GM12891 (cell line): ENCODE measurements around the gene AMOTL2.

Experiments
- DNase-seq: peaks from one replicate; pipeline ENCODE4 v3.0.0; 2011; ENCODE audit warnings: low spot score; ENCODE audit not compliant: insufficient read length
- FAIRE-seq: peaks from 2 replicates; lab custom pipeline; 2011; peaks lifted over from hg19 to GRCh38; lab: Jason Lieb, UNC
- PAX5 ChIP-seq: IDR thresholded peaks from 2 replicates; pipeline ENCODE4 v1.6.1; 2011; ENCODE audit warnings: low read length, moderate library complexity, mild to moderate bottlenecking; ENCODE audit not compliant: insufficient read depth, severe bottlenecking
- POLR2A ChIP-seq: IDR thresholded peaks from 2 replicates; pipeline ENCODE4 v1.6.1; 2011; ENCODE audit warnings: low read depth, low read length, control low read depth
- POLR2AphosphoS5 ChIP-seq: IDR thresholded peaks from 2 replicates; pipeline ENCODE4 v1.6.1; 2011; ENCODE audit warnings: low read depth, low read length, control low read depth
- POU2F2 ChIP-seq: IDR thresholded peaks from 2 replicates; pipeline ENCODE4 v1.6.1; 2011; ENCODE audit warnings: low read depth, mild to moderate bottlenecking, control low read depth, low read length, moderate library complexity
- SPI1 ChIP-seq: IDR thresholded peaks from 2 replicates; pipeline ENCODE4 v1.6.1; 2011; ENCODE audit warnings: low read depth, low read length, control low read depth
- TAF1 ChIP-seq: IDR thresholded peaks from 2 replicates; pipeline ENCODE4 v1.6.1; 2011; ENCODE audit warnings: low read depth, low read length, control low read depth

Gene AMOTL2

DNA sequence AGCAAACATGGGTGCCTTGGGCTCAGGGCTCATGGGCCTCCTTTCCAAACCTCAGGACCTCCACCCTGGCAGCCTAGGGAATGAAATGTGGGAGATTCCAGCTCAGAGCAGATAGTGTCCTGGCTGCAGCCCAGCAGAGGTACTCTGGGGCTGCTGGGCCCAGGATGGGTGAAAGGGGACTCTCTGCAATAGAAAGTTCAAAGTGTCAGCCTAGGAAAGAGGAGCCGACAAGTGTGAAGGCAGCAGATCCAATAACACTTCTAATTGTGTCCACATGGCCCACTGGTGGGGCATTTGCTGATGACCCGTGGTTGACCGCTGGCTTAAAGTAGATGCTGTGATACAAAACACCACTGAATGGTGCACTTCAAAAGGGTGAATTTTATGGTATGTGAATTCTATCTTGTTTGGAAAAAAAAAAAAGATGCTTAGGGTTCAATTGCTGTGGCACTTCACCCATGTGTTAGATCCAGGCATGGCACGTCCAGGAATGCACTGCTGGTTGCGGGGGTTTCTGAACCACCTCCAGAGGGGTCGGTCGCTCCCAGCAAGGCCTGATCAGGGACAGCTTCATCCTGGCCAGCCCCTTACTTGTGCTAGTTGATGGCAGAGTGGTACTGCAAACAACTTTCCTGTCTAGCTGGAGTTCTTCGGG is 20.9 kb downstream of the AMOTL2 start:
- FAIRE-seq (no peak), DNase-seq (no peak)
- TF ChIP-seq POLR2A = no peak

DNA sequence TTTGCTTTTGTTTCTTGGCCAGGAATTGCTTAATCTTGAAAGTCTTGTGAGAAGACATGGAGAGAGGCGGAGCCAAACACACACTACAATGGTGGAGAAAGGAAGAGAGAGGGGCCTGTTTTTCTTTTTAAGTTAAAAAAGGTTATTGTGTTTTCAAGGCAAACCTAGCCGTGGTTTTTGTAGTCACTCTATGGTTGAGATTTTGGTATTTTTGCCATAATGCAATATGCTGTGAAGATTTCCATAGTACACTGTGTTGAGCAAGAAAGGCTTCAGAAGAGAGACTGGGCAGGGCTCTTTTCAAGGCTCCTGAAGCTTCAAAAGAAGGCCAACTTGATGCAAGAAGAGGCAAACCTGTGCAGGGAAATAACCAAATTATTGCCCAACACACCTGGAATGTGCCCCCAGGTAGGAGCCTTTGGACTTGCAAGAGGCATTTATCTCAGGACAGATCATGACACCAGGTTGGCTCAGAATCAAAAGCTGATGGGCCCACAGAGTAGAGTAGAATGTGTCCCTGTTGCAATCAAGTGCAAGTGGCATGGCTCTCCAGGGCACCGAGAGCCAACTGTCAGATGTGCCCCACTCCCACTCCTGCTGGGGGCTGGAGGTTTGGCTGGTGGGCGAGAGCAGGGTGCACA is 22.1 kb downstream of the AMOTL2 start:
- FAIRE-seq = no peak

DNA sequence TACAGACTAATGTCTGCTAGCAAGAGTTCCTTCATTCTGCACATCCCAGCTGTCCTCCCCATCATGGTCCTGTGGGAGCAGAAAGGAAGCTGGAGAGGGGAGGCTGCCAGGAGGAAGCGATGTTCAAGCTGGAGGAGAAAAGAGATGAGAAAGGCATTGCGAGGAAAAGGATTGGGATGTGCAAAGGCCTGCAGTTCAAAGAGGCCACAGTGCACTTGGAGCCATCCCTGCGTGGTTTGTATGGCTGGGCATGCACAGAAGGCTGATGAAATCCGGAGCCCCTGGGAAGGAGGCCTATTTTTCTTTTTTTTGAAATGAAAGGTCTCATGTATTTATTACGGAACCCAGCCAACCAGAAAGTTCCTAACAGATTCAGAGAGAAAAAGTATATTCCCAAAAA is 22.8 kb downstream of the AMOTL2 start:
- TF ChIP-seq POLR2AphosphoS5 (no peak), TAF1 (no peak), SPI1 (no peak), PAX5 (no peak), POLR2A (no peak), POU2F2 (no peak)
- no peak for FAIRE-seq
- DNase-seq = no peak

More for the DNA sequence above, 22.1 kb downstream of the AMOTL2 start:
- TF ChIP-seq POU2F2 (no peak), SPI1 (no peak)
- DNase-seq = no peak

DNA sequence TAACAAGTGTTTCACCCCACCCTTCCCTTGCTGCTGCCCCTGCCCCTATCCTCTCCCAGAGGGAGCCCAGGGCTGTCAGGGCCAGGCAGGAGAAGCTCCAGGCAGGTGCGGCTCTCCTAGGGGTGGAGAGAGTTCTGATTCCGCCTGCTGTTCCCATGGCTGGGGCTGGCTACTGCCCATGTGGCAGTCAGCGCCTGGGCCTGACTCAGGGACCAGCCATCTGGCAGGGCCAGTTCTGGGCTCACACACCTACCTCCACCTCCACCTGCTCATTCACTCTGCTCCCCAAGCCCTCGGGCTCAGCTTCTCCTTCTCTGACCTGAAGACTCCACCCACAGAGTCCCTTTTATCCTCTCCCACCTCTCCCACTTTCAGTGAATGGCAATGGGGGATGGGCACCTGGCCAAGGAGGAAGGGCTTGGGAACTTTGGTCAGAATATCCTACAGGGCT is 23.4 kb downstream of the AMOTL2 start:
- TF ChIP-seq POLR2AphosphoS5 (no peak), POU2F2 (no peak), POLR2A (no peak)
- FAIRE-seq = no peak

DNA sequence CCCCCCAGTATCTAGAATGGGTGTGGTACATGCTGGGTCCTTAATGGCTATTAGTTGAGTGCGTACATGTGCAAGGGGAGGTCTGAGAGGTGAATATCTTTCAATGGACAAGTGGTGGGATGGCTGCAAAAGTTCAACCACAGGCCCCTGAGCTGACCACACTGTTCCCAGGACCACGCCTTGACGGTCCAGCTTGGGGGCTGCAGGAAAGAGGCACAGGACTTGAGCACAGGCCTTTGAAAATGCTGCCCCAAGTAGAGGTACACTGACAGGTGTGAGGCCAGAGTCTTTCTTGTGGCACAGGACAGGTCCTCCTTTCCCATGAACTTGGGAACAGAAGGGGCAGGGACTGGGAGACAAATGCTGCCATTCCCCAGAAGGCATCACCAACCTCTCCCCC is 24.0 kb downstream of the AMOTL2 start:
- TF ChIP-seq TAF1 = no peak
- TF ChIP-seq SPI1 = no peak
- TF ChIP-seq POU2F2 = no peak
- no peak for TF ChIP-seq PAX5
- no peak for TF ChIP-seq POLR2A
- no peak for TF ChIP-seq POLR2AphosphoS5
- no peak for FAIRE-seq
- no peak for DNase-seq

More for the DNA sequence above, 23.4 kb downstream of the AMOTL2 start:
- DNase-seq = no peak

DNA sequence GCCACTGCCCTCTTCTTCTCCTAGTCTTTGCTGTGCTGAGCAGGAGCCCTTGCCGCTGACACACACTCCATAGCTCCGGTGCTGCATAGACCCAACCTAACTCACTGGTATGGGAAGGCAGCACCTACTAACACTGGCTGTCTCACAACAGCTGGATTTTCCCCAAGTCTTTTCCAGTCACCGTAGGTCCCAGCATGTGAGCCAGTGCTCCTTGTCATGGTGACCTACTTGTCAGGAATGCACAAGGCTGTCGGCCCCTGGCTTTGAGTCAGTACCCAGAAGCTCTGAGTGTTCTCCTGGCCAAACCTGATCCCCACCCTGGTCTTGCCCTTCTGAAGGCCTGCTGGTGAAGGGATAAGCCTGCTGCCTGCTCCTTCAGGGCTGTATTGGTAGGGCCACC is 25.7 kb downstream of the AMOTL2 start:
- TF ChIP-seq PAX5 = no peak
- no peak for TF ChIP-seq TAF1
- no peak for TF ChIP-seq POLR2AphosphoS5
- TF ChIP-seq SPI1 = no peak
- TF ChIP-seq POLR2A = no peak
- DNase-seq = no peak
- FAIRE-seq = no peak

DNA sequence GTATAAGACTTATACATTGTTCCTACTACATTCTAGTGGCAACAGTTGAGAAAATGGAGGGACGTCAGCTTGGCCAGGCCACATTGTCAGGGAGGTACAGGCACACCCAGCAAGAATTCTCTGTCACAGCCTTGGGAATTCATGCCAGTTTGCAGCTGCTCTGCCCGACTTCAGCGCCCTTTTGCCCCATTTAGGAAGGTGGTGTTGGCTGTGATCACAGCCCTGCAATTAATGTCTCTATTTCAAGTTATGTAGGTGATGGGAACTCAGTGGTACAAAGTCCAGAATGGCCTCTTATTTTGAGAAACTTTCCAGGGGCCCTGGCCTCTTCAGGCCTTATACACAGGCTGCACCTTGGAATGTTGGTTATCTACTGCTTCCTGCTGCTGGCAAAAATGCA is 26.7 kb downstream of the AMOTL2 start:
- no peak for FAIRE-seq
- no peak for TF ChIP-seq POLR2A
- no peak for TF ChIP-seq POLR2AphosphoS5
- TF ChIP-seq TAF1 = no peak
- TF ChIP-seq POU2F2 = no peak
- TF ChIP-seq PAX5 = no peak
- no peak for TF ChIP-seq SPI1
- no peak for DNase-seq

DNA sequence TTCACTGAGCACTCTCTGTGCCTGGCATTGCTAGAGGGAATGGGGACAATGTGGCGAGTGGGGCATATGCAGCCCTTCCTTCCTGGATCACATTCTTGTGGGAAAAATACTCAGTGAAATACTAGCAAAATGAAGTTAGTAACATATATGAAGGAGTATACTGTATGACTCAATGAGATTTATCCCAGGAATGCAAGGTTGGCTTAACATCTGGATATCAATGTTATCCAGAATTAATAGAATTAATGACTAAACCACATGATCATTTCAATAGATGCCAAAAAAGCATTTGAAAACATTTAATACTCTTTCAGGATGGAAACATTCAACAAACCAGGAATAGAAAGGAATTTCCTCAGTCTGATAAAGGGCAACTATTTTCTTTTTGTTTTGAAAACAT is 27.5 kb downstream of the AMOTL2 start:
- DNase-seq (no peak), FAIRE-seq (no peak)
- TF ChIP-seq POU2F2 = no peak

DNA sequence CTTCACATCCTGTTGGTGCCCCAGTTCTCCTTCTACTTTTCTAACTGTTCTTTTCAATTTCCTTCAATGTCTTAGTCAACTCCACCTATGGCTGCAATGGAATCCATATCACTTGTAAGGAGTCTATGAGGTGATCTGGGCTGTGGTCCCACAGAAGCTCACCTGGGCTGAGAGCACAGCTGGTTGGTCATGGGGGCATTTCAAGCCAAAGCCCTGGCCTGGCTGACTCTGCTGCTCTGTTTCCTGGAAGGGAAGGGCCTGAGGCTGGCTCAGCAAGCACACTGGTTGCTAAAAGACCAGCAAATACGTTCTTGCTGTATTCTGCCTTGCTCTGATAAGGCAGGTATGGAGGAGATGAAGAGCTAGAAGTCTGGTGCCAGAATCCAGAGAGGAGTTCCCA is 29.0 kb downstream of the AMOTL2 start:
- no peak for TF ChIP-seq TAF1
- TF ChIP-seq SPI1 = no peak
- no peak for TF ChIP-seq POLR2A
- TF ChIP-seq PAX5 = no peak
- no peak for TF ChIP-seq POLR2AphosphoS5
- TF ChIP-seq POU2F2 = no peak
- no peak for FAIRE-seq
- DNase-seq = no peak

DNA sequence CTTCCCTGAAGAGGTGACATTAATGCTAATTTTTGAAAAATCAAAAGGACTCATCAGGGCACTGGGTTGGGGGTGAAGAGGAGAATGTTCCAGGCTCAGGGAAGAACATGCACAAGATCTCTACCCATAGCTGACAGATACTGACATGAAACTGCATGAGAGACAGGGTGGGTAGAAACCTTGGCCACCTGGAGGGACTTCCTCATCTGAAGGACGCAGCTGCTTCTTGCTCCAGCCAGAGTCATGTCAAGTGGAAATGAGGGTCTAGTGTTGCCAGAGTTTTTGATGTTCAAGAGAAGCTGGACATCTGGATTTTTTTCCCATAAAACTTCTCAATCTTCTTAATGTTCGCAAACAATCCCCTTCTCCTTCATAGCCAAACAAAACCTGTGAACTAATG is 29.7 kb downstream of the AMOTL2 start:
- TF ChIP-seq SPI1 (peak; percentile 31; the same call in 1 of the 2 replicates), TAF1 (no peak)
- FAIRE-seq (peak; percentile 13), DNase-seq (no peak)

DNA sequence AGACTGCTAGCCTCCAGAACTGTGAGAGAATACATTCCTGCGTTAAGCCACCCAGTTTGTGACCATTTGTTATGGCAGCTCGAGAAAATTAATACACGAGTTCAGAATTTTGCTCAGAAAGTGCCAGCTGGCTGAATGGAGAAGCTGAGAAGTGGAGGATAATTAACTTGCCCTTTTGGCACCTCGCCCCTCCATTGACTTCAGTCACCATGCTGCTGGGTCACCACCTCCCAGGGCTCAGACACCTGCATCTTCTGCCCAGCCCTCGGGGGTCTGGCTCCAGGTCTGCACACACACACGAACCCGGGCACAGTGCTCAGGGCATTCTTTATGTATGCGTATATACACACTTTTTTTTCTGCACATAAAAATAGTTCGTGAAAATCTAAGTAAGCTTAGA is 32.0 kb downstream of the AMOTL2 start:
- no peak for TF ChIP-seq SPI1
- TF ChIP-seq POU2F2 = no peak
- no peak for TF ChIP-seq TAF1
- TF ChIP-seq POLR2A = no peak
- TF ChIP-seq POLR2AphosphoS5 = no peak
- no peak for TF ChIP-seq PAX5
- FAIRE-seq = no peak

More for the DNA sequence above, 32.0 kb downstream of the AMOTL2 start:
- no peak for DNase-seq
